Measurements from ENCODE around the gene NSUN5. TPM values are rescaled to one million over a fixed set of nuclear protein-coding genes. Genes with fewer than 3 reads are reported as not detected.

NSUN5 gene
- 10 to 100 TPM; 18.2 to 36.7 (median 19.1) TPM for total RNA-seq

- intact Hi-C loops (cut with DNase I): no loop called here
- peak in 1 of 2 donors; percentile 55 for TF ChIP-seq POLR2A (IDR thresholded peaks at IDR 0.05)
- no peak for TF ChIP-seq CTCF (IDR thresholded peaks at IDR 0.05)
- H3K9me3 ChIP-seq: no peaks in the 10 kb centered on the region
- H3K27ac ChIP-seq: peak within 1 kb of the TSS in 1 of 3 donors; percentile 39
- H3K4me1 ChIP-seq: peaks cover 5 to 15% of the 10 kb centered on the region in 2 donors
- DNase-seq: peak; percentile 89 to 92
- no peaks in the 10 kb centered on the region for H3K27me3 ChIP-seq
- H3K36me3 ChIP-seq: peaks cover 4 to 13% of the 10 kb centered on the region in 2 donors
- peak within 1 kb of the TSS; percentile 45 to 80 (median 58) for H3K4me3 ChIP-seq (replicated peaks in 1 of 3)
- 22 to 29% methylated on average over 18 to 20 of the region's 40 CpGs for WGBS, 2 donors
These were observed at the start of gene NSUN5 for GRCh38 chr7:73308665-73309214. Gene NSUN5 (minus strand): TSS chr7:73308826. CDS start chr7:73308790, 36 bp downstream.

GRCh38 chr7:73356159-73356558 is 47.5 kb upstream of the NSUN5 start:
- no peak for TF ChIP-seq CTCF (IDR thresholded peaks at IDR 0.05)
- no peak for TF ChIP-seq POLR2A (IDR thresholded peaks at IDR 0.05)
- intact Hi-C loops (cut with DNase I): no loop called here
- Histone ChIP-seq H3K4me3 (replicated peaks in 1 of 3) (no peak overlapping the region), H3K9me3 (no peaks in the 10 kb centered on the region), H3K36me3 (no peaks in the 10 kb centered on the region), H3K27ac (no peak overlapping the region), H3K27me3 (no peaks in the 10 kb centered on the region), H3K4me1 (peaks cover 15 to 17% of the 10 kb centered on the region in 2 donors)
- 62 to 63% methylated on average over 5 of the region's 5 CpGs for WGBS, 2 donors
- DNase-seq: no peak

DNA sequence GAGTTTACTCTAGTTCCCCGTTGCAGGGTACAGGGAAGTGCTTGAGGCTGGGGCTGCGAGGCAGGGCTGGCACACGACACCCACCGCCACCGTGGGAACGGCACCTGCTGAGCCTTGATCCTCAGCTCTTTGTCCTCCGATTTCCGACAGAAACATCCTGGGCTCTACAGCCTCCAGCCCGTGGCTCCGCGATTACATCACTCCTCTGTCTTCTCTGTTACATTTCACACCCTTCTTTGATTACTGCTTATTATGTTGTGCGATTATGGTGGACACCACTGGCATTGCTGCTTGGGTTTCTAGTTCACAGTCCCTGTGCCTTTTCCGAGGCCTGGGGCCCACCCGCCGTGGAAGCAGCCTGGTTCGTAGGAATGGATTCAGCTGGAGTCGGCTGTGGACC is 46.2 kb upstream of the NSUN5 start:
- no peak for DNase-seq
- Histone ChIP-seq H3K27ac (no peak overlapping the region), H3K9me3 (no peaks in the 10 kb centered on the region), H3K4me3 (replicated peaks in 1 of 3) (no peak overlapping the region), H3K4me1 (peaks cover 15 to 17% of the 10 kb centered on the region in 2 donors), H3K27me3 (no peaks in the 10 kb centered on the region), H3K36me3 (no peaks in the 10 kb centered on the region)
- intact Hi-C loops (cut with DNase I): no loop called here
- TF ChIP-seq CTCF (IDR thresholded peaks at IDR 0.05): no peak
- TF ChIP-seq POLR2A (IDR thresholded peaks at IDR 0.05): no peak
- 84 to 92% methylated on average over 17 of the region's 17 CpGs for WGBS, 2 donors

DNA sequence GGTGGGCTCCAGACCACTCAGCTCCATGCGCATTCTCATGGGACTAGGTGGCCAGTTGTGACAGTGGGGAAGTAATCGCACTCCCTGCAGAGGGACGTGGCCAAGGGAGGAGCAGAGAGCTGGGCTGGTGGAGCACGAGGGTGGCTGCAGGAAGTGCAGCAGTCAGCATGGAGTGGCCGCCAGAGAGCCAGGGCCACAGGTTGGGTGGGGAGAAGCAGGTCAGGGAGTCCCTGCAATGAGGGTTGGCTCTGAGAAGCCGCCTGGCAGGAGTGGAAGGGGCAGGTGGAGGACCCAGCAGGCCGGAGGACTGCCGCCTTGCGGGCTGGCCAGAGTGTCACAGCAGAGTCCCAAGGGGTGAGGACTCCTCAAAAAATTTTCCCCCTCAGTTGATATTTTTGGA is 45.6 kb upstream of the NSUN5 start:
- H3K4me1 ChIP-seq: peaks cover 15 to 17% of the 10 kb centered on the region in 2 donors
- no peak for DNase-seq
- intact Hi-C loops (cut with DNase I): no loop called here
- TF ChIP-seq CTCF (IDR thresholded peaks at IDR 0.05) (no peak), POLR2A (IDR thresholded peaks at IDR 0.05) (no peak)
- H3K36me3 ChIP-seq: no peaks in the 10 kb centered on the region
- no peak overlapping the region for H3K27ac ChIP-seq
- WGBS, 2 donors: 88 to 93% methylated on average over 8 to 9 of the region's 9 CpGs
- H3K4me3 ChIP-seq (replicated peaks in 1 of 3): no peak overlapping the region
- H3K9me3 ChIP-seq: no peaks in the 10 kb centered on the region
- no peaks in the 10 kb centered on the region for H3K27me3 ChIP-seq

DNA sequence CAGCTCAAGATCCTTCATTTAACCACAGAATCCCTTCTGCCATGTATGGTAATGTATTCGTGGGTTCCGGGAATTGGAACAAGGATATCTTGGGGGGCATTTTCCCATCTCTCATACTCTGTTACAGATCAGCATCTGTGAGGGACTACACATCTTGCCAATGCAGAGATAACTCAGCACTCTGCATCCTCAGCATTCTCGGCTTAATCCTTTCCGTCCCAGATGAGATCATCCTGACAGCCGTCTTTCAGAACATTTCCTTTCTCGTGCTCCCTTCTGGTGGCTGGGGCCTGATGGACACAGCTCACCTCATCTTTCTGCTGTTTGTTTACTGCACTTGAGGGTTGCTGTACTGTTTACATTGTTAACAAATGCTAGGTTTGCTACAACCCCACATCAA is 44.6 kb upstream of the NSUN5 start:
- intact Hi-C loops (cut with DNase I): no loop called here
- 80 to 89% methylated on average over 6 of the region's 6 CpGs for WGBS, 2 donors

More for the DNA sequence above, 44.6 kb upstream of the NSUN5 start:
- H3K4me3 ChIP-seq (replicated peaks in 1 of 3): no peak overlapping the region
- no peak overlapping the region for H3K27ac ChIP-seq
- H3K4me1 ChIP-seq: peaks cover 8 to 9% of the 10 kb centered on the region in 2 donors
- H3K9me3 ChIP-seq: no peaks in the 10 kb centered on the region
- H3K27me3 ChIP-seq: no peaks in the 10 kb centered on the region
- DNase-seq: no peak
- TF ChIP-seq POLR2A (IDR thresholded peaks at IDR 0.05): no peak
- no peak for TF ChIP-seq CTCF (IDR thresholded peaks at IDR 0.05)
- H3K36me3 ChIP-seq: no peaks in the 10 kb centered on the region

Measured in thyroid gland (tissue), 4 donors.